Measurements from ENCODE around the gene TMEM201.
"Not testable (repeated sequence)": the region's sequence is repeated elsewhere in the genome, so short reads cannot be mapped to it uniquely, and the experiment has no call there.

TMEM201 gene, protein sequence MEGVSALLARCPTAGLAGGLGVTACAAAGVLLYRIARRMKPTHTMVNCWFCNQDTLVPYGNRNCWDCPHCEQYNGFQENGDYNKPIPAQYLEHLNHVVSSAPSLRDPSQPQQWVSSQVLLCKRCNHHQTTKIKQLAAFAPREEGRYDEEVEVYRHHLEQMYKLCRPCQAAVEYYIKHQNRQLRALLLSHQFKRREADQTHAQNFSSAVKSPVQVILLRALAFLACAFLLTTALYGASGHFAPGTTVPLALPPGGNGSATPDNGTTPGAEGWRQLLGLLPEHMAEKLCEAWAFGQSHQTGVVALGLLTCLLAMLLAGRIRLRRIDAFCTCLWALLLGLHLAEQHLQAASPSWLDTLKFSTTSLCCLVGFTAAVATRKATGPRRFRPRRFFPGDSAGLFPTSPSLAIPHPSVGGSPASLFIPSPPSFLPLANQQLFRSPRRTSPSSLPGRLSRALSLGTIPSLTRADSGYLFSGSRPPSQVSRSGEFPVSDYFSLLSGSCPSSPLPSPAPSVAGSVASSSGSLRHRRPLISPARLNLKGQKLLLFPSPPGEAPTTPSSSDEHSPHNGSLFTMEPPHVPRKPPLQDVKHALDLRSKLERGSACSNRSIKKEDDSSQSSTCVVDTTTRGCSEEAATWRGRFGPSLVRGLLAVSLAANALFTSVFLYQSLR

DNA sequence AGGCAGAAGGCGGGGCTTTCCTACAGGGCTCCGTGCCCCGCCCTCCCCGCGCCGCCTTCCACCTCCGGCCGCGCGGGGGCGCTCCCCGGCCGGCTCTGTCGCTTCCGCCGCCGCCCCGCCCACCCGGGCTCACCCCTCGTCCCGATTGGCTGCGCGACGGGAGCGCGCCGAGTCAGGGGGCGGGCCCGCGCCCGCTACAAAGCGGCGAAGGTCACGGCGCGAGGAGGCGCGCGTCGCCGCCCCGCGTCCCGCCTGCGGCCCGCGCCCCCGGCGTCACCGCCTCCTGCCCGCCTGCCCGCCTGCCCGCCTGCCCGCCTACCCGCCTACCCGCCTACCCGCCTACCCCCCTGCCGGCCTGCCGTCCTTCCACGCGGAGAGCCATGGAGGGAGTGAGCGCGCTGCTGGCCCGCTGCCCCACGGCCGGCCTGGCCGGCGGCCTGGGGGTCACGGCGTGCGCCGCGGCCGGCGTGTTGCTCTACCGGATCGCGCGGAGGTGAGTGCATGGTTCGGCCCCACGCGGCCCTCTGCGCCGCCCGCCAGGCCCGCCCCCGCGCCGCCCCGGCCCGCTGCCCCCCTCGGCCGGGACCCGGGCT lies at the start of gene TMEM201:
Gene TMEM201 (plus strand): TSS at position 361 of the 593 bp plus-strand sequence. CDS start 20 bp downstream, at position 381.
- peak; percentile 38 for DNase-seq (ENCODE audit: low read depth, low spot score)

DNA sequence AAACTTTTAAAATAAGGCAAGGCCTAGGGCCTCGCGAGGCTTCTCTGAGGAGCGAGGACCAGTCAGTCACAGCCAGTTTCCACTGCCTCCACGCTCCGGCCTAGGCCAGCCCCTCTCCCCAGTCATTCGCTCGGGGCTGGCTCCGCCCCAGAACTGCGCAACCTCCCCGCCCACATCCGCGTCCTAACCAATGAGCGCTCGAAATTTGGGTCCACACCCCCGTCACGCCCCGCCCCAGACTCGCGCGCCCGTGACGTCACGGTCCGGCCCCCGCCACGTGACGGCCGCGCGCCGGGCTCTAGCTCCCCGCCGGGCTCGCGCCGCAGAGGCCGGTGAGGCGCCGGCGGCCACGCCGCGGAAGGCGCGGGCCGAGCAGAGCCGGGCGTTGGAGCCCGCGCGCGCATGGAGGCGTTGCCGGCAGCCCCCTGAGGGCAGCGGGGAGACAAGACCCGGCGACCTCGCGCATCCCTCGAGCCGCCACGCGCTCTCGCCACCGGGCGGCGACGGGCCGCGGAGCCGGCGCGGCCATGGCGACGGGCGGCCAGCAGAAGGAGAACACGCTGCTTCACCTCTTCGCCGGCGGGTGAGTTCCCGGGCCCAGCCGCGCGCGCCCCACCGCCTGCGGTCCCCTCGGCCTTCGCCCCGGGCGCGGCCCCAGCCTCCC lies 49.4 kb upstream of the TMEM201 start, which contains the start of gene SLC25A33:
Gene SLC25A33 (plus strand): TSS at position 301 of the 664 bp plus-strand sequence. CDS start 227 bp downstream, at position 528.
- DNase-seq (ENCODE audit: low read depth, low spot score), result peak; percentile 93

DNA sequence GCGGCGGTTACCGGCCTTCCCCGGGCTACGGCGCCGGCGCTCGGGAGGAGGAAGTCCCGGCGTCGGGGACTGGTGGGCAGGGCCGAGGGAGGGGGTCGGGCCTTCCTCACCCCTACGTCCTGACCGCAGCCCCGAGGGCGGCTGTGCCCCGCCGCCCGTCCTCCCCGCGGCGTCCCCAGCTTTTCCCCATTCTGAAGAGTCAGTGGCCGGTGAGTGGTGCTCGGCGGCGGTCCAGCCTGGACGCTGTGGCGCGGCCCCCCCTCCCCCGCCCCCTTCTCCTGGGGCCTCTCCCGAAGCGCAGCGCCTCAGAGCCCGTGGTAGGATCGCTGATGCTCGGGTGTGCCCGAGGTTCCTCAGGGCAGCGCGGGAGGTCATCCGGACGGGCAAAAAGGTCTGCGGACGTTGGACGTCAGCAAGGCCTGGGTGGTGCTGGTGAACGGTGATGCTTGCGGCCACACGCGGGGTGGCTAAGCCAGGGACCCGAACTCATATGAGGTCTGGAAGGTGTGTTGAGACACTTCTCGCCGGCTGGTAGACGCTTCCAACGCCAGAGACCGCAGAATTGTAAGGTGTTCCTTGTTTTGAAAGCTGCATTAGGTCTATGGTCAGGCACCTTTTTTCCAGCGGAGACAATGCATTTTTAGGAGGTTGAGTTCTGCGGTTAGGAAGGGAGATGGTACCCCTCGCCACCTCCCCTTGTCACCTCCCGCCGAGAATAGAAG lies 48.7 kb upstream of the TMEM201 start:
- DNase-seq (ENCODE audit: low read depth, low spot score), result no peak

DNA sequence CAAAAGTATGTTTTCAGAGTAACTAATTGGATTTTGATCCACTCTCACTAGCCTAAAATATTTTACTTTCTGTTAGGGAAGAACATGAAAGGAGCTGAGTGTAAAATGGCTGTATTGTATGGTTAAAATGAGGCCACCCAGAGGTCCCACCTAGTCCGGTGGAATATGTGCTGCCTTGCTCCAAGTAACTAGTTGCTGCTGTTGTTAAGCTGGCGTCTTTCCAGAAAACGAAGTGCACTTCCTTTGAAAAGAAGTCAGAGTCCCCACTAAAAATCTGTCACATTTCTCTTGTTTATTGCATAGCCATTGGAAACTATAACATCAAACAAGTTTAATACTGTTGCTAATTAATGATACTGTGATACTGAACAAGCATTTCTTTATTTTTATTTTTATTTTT lies 46.3 kb upstream of the TMEM201 start:
- DNase-seq (ENCODE audit: low read depth, low spot score), result no peak

DNA sequence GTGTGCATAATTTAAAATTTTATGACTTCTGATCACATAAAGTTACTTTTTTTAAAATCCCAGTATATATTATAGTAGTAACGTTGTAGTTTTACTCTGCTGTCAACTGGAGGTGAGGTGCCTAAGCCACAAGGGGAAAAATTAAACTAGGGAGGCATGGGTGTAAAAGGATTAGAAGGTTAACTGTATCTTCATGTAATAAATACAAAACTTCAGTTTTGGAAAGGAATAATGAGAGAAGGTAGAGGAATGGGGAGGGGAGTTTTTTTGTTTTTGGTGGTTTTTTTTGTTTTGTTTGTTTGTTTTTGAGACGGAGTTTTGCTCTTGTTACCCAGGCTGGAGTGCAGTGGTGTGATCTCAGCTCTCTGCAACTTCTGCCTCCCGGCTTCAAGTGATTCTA lies 43.8 kb upstream of the TMEM201 start:
- DNase-seq (ENCODE audit: low read depth, low spot score), result no peak

DNA sequence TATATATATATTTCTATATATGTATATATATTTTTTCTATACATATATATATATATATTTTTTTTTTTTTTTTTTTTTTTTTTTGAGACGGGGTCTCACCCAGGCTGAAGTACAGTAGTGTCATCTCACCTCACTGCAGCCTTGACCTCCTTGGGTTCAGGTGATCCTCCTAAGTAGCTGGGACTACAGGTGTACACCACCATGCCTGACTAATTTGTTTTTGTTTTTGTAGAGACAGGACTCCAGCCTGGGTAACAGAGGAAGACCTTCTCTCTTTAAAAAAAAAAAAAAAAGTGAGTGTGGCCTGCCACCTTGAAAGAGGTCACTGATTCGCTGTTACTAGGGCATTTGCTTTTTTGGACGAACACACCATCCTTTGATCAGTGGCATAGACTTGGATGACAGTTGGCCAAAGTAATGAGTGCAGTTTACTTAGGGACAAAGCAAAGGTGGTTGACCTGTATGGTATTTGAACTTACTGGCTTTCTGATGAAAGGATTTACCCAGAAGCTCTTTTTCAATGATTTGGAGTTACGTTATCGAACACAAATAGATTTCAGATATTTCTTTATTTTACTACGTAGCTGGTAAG lies 38.7 kb upstream of the TMEM201 start:
- no peak for DNase-seq (ENCODE audit: low read depth, low spot score)

- DNase-seq (ENCODE audit: low read depth, low spot score), result no peak
Observed at GRCh38 chr1:9551984-9552383, 36.7 kb upstream of the TMEM201 start.

GRCh38 chr1:9553736-9554144 lies 35.0 kb upstream of the TMEM201 start:
- no peak for DNase-seq (ENCODE audit: low read depth, low spot score)

DNA sequence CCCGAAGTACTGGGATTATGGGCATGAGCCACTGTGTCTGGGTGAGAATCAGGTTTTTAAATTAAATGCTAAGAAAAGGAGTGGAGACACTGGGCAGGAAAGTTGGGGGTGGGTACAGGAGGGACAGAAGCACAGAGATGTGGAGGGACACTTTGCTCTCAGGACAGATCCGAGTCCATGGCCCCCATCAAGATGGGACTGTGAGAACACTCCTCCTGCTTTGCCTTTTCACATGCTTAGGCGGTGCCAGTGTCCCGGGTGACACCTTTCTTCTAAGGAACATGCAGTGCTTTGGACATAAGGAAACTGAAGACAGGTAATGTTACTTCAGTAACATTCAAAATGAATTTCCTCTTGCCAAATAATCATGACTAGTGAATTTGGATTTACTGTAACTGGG lies 32.8 kb upstream of the TMEM201 start:
- no peak for DNase-seq (ENCODE audit: low read depth, low spot score)

GRCh38 chr1:9557624-9558023 lies 31.1 kb upstream of the TMEM201 start:
- DNase-seq (ENCODE audit: low read depth, low spot score), result no peak

DNA sequence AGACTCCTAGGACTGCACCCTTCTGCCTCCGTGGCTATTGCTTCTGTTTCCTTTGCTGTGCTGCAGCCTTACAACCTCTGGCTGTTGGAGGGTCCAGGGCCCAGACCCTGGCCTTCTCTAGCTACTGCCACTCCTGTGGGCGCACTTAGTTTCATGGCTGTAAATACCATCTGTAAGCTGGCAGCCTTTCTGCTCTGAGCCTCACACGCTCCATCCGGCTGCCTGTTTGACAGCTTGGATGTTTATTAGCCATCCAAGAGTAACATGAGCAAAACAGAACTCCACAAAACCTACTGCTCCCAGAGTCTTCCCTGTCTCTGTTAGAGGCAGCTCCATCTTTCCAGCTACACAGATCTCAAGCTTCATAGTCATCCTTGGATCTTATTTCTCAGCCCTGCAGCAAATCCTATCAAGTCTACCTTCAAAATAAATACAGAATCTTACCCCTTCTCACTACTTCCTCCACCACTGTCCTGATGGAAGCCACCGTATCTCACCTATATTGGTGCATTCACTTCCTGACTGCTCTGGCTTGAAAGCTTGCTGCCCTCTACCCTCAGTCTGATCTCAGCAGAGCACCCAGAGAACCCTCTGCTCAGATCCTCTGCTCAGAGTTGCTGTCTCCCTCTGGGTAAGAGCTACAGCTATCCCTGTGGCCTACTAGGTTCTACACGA lies 30.3 kb upstream of the TMEM201 start:
- DNase-seq (ENCODE audit: low read depth, low spot score), result no peak

DNA sequence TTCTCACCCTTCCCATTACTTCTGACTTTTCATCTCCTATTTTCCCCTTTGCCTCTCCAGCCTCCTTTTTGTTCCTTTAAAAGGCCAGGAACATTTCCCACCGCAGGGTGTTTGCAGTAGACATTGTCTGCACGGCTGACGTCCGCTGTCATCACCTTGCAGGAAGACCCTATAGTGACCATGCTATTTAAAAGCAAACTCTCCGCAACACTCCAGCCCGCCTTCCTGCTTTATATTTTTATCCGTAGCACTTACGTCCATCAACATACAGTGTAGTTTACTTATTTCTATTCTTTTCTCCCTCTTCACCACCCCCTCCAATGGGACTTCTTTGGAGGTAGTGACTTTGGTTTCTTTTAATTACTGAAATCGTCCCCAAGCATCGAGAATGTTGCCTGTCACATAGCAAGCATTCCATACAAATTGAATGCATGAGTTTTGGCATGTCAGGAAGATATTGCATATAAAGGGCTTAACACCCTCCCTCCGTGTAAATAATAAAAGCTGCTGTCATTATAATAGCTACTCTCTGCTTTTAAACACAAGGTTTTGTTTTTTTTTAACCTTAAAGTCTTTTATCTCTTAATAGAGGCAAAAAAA lies 29.7 kb upstream of the TMEM201 start:
- DNase-seq (ENCODE audit: low read depth, low spot score), result no peak

GRCh38 chr1:9559673-9560072 lies 29.0 kb upstream of the TMEM201 start:
- no peak for DNase-seq (ENCODE audit: low read depth, low spot score)

DNA sequence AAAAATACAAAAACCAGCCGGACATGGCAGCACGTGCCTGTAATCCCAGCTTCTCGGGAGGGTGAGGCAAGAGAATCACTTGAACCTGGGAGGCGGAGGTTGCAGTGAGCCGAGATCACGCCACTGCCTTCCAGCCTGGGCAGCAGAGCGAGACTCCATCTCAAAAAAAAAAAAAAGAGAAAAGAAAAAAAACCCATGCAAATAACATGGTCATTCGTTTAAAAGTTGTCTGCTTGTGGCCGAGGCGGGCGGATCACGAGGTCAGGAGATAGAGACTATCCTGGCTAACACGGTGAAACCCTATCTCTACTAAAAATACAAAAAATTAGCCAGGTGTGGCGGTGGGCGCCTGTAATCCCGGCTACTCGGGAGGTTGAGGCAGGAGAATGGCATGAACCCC lies 28.6 kb upstream of the TMEM201 start:
- DNase-seq (ENCODE audit: low read depth, low spot score), result not testable (repeated sequence)

DNA sequence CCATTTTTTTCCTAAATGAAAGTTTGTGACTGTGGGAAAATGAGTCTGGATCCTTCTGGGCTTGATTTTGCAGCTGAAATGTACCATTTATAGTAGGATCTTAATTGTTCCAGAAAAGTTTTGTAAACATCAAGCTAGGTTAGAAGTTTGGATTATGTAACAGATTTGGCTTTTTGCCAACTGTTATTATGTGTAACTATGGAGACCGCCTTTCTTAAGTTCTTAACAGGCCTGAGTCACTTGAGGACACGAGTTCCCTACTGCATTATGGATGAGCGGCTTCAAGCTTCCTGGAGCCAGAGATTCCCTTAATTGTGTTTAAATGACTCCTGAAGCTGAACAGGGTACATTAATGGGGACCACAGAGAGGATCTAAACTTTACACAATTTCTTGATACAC lies 27.3 kb upstream of the TMEM201 start:
- peak; percentile 75 for DNase-seq (ENCODE audit: low read depth, low spot score)

DNA sequence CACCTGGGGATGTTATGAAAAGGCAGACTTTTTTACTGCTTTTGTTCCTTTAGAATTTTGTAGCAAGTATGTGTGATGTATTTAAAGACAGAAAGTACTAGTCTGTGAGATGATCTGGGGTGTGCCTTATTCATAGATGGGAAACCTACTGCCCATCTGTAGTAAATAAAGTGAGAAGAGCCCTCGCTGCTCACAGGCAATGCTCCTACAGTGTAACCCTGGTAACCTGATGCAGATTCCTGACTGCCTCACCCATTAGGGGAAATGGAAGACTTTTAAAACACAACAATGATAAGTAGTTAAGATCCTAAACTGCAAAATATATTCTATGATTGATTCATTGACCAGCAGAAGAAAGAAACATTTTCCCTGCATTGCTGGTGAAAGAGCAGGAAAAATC lies 19.4 kb upstream of the TMEM201 start:
- no peak for DNase-seq (ENCODE audit: low read depth, low spot score)

- not testable (repeated sequence) for DNase-seq (ENCODE audit: low read depth, low spot score)
Observed at GRCh38 chr1:9570886-9571529, 17.7 kb upstream of the TMEM201 start.

DNA sequence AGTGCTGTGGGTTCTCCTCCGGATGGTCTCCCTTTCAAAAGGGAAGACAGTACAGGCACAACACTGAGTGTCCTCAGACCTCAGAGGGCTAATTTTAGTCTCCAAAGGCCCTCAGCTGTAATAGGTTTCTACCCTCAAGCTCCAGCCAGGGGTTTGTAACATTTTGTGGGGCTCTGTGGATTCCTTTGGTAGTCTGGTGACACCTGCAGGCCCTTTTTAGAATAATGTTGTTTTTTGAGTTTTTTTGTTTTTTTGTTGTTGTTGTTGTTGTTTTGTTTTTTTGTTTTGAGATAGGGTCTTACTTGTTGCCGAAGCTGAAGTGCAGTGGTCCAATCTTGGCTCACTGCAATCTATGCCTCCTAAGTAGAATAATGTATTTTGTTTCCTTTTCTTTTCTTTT lies 15.0 kb upstream of the TMEM201 start:
- DNase-seq (ENCODE audit: low read depth, low spot score), result no peak

DNA sequence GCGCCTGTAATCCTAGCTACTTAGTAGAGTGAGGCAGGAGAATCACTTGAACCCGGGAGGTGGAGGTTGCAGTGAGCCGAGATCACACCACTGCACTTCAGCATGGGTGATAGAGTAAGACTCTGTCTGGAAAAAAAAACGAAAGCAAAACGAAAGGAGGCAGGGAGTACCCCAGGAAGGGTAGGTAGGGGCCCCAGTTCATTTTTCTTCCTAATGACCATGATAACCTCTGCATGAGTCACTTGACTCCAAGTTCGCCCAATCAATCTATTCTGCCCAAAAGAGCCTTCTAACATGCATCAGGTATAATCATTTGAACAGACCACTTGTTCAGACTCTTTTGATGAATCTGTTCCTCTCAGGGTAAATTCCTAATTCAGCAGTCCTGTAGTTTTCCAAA lies 13.2 kb upstream of the TMEM201 start:
- DNase-seq (ENCODE audit: low read depth, low spot score), result no peak

DNA sequence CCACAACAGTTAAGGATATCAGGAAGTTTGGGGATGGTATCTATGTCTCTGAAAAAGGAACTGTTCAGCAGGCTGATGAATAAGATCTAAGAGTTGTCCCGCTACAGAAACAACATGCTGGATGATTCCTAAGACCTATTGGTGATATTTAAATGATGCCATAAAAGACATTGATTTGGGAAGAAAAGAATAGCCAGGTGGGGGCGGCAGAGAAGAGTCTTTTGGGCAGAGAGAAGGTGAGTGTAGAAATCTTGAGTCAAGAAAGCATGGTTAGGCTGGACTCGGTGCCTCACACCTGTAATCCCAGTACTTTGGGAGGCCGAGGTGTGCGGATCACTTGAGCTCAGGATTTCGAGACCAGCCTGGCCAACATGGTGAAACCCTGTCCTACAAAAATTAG lies 11.8 kb upstream of the TMEM201 start:
- DNase-seq (ENCODE audit: low read depth, low spot score), result no peak
